ENCODE measurements around the gene GPR137B.

- TF ChIP-seq, protein P1, sequence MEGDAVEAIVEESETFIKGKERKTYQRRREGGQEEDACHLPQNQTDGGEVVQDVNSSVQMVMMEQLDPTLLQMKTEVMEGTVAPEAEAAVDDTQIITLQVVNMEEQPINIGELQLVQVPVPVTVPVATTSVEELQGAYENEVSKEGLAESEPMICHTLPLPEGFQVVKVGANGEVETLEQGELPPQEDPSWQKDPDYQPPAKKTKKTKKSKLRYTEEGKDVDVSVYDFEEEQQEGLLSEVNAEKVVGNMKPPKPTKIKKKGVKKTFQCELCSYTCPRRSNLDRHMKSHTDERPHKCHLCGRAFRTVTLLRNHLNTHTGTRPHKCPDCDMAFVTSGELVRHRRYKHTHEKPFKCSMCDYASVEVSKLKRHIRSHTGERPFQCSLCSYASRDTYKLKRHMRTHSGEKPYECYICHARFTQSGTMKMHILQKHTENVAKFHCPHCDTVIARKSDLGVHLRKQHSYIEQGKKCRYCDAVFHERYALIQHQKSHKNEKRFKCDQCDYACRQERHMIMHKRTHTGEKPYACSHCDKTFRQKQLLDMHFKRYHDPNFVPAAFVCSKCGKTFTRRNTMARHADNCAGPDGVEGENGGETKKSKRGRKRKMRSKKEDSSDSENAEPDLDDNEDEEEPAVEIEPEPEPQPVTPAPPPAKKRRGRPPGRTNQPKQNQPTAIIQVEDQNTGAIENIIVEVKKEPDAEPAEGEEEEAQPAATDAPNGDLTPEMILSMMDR (IDR thresholded peaks at IDR 0.05), result no peak
- TF ChIP-seq EP300 (IDR thresholded peaks at IDR 0.05; ENCODE audit: low read depth) (no peak), POLR2A (IDR thresholded peaks at IDR 0.05) (no peak), POLR2AphosphoS5 (IDR thresholded peaks at IDR 0.05) (no peak)
These were observed 13.0 kb downstream of the GPR137B start for GRCh38 chr1:236155399-236155767.

Measured in transverse colon (tissue), 4 donors.